Thyroid gland (tissue), 4 donors: ENCODE results near the gene ANKRD9.

Source experiments
- CTCF ChIP-seq, 6 experiments: fragments of 200-600 bp in 3 of 6; fragments of 450-650 bp in 3 of 6; sonication (generic) in 3 of 6; IDR thresholded peaks; one replicate each; pipeline ENCODE4 v1.5.1; 2016 to 2019; ENCODE audit warnings: antibody characterized with exemption in 6 of 6, mild to moderate bottlenecking in 2 of 6, inconsistent platforms in 1 of 6, moderate library complexity in 1 of 6
- POLR2A ChIP-seq, 2 donors: fragments of 450-650 bp; IDR thresholded peaks; one replicate each; pipeline ENCODE4 v1.6.1; 2017; ENCODE audit warnings: antibody characterized with exemption in 2 of 2, mild to moderate bottlenecking in 2 of 2, moderate library complexity in 1 of 2

- TF ChIP-seq CTCF (IDR thresholded peaks at IDR 0.05) (no peak), POLR2A (IDR thresholded peaks at IDR 0.05) (no peak)
These were observed 7.0 kb downstream of the ANKRD9 start for GRCh38 chr14:102502571-102502970.
